Esophagus muscularis mucosa (tissue), 3 donors: ENCODE data around the gene SIT1.

ENCODE experiments used
- POLR2AphosphoS5 ChIP-seq, 2 donors: sonication (generic); formaldehyde crosslinking; IDR thresholded peaks; one replicate each; pipeline ENCODE4 v1.6.1; 2017; ENCODE audit warnings: antibody characterized with exemption in 2 of 2
- TF ChIP-seq, protein P1 (sequence below), 3 experiments: fragments of 200-600 bp in 2 of 3; fragments of 450-650 bp in 1 of 3; sonication (generic) in 2 of 3; IDR thresholded peaks; one replicate each; pipeline ENCODE4 v1.5.1; 2017 to 2019; ENCODE audit warnings: antibody characterized with exemption in 3 of 3, mild to moderate bottlenecking in 2 of 3, moderate library complexity in 1 of 3

DNA sequence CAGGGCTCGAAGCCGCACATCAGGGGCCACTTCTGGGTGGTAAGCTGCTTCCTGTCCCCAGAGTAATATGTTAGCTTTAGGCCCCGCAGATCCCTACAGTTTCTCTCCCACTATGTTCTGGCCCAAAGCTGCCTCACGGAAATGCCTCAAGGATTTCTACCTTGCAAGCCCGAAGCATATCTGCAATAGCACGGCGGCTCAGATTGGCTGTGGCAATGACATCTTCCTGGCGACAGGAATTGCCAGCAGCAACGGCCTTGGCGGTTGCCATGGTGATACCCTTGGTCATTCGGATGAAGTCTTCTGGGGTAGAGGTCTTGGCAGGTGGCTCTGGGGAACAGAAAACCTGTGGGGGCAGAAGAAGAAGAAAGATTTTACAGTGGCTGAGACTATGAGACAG is 49.3 kb upstream of the SIT1 start:
- no peak for TF ChIP-seq POLR2AphosphoS5 (IDR thresholded peaks at IDR 0.05)
- TF ChIP-seq, protein P1, sequence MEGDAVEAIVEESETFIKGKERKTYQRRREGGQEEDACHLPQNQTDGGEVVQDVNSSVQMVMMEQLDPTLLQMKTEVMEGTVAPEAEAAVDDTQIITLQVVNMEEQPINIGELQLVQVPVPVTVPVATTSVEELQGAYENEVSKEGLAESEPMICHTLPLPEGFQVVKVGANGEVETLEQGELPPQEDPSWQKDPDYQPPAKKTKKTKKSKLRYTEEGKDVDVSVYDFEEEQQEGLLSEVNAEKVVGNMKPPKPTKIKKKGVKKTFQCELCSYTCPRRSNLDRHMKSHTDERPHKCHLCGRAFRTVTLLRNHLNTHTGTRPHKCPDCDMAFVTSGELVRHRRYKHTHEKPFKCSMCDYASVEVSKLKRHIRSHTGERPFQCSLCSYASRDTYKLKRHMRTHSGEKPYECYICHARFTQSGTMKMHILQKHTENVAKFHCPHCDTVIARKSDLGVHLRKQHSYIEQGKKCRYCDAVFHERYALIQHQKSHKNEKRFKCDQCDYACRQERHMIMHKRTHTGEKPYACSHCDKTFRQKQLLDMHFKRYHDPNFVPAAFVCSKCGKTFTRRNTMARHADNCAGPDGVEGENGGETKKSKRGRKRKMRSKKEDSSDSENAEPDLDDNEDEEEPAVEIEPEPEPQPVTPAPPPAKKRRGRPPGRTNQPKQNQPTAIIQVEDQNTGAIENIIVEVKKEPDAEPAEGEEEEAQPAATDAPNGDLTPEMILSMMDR (IDR thresholded peaks at IDR 0.05) = no peak
